ENCODE data around the gene HBQ1.
"Not testable (repeated sequence)": the region's sequence is repeated elsewhere in the genome, so short reads cannot be mapped to it uniquely, and the experiment has no call there.

Gene HBQ1

GRCh38 chr16:180101-180675 is at the start of gene HBQ1:
Gene HBQ1, plus strand, starts transcription at chr16:180459. Its CDS starts 28 bp downstream, at chr16:180487.
- ATAC-seq = peak; percentile 23
- peak; percentile 75 for DNase-seq

DNA sequence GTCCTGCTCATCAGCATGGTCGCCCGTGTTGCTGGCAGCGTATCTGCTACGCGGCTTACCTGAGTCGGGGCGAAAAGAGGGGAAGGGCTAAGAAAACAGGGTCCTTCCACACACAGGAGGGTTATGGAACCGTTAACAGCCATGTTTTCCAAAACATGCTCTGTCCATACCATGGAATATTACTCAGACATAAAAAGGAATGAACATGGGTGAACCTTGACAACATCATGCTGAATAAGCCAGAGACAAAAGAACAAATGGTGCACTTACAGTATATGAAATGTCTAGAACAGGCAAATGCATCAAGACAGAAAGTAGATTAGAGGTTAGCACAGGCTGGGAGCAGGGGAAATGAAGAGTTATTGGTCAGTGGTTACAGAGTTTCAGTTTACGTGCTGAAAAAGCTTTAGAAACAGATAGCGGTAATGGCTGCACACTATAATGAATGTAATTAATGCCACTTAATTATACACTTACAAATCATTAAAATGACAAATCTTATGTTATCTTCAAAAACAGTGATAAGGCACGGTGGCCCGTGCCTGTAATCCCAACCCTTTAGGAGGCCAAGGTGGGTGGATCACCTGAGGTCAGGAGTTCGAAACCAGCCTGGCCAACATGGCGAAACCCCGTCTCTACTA is 49.6 kb upstream of the HBQ1 start:
- DNase-seq = no peak
- ATAC-seq = no peak

GRCh38 chr16:132120-132519 is 48.1 kb upstream of the HBQ1 start:
- ATAC-seq (no peak), DNase-seq (no peak)

GRCh38 chr16:133716-134115 is 46.5 kb upstream of the HBQ1 start:
- DNase-seq (no peak), ATAC-seq (no peak)

GRCh38 chr16:138049-138417 is 42.2 kb upstream of the HBQ1 start:
- DNase-seq (peak; percentile 38), ATAC-seq (peak; percentile 6)

DNA sequence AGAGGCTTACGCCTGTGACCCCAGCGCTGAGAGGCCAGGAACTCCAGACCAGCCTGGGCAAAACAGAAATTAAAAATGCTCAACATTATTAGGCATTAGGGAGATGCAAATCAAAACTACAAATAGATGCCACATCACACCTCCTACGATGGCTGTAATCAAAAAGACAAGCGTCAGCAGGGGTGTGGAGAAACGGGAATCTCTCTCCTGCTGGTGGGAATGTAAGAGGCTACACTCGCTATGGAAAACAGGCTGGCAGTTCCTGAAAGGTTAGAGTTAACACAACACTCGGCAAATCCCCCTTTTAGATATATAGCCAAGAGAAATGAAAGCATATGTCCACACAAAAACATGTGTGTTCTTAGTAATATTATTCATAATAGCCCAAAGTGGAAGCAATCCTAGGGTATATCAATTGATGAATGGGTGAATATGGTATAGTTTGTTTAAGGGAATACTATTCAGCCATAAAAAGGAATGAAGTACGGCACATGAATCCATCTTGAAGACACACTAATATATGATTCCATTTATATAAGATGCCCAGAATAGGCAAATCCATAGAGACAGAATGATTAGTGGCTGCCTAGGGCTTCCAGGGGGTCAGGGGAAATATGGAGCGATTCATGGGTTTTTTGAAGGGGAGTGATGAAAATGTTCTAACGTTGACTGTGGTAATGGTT is 39.9 kb upstream of the HBQ1 start:
- DNase-seq (no peak), ATAC-seq (no peak)

DNA sequence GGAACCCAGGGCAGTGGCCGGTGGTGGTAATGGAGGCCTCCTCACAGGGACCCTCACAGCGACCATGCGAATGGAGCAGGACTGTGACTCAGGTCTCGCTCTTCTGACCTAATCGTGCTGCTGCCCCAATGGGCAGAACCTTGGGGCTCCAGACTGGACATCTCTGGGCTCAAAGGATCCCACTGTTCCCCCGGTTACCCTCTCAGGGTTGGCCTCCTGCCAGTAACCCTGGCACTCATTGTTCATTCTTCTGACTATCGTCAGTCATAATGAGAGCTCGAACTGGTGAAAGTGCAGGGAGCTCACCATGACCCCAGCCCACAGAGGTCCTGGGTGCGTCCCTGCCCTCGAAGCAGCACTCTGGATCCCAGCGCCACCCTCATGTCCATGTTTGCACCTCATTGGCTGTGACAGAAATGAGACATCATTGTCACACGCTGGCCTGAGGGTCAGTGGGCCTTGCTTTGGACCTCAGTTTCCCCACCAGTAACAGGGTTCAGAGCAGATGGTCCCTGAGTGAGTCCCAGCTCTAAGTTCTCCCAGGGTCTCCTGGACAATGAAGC is 37.8 kb upstream of the HBQ1 start:
- DNase-seq (no peak), ATAC-seq (no peak)

DNA sequence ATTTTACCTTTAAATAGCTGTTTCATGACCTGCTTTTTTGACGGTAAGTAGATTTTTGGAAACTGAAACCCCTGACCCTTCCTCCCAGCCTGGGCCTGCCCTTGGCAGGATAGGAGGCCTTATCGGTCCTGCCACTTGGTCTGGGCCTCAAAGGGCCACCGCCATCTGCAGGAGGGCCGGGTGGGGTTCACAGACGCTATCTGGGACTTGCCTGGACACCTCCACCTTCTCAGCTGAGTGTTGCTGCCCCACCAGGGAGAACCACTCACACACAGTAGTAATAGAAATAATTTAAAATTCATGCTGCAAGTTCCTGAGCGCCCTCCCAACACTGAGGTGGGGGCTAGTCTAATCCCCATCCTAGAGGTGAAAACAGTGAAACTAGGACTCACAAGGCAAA is 37.2 kb upstream of the HBQ1 start:
- no peak for ATAC-seq

DNA sequence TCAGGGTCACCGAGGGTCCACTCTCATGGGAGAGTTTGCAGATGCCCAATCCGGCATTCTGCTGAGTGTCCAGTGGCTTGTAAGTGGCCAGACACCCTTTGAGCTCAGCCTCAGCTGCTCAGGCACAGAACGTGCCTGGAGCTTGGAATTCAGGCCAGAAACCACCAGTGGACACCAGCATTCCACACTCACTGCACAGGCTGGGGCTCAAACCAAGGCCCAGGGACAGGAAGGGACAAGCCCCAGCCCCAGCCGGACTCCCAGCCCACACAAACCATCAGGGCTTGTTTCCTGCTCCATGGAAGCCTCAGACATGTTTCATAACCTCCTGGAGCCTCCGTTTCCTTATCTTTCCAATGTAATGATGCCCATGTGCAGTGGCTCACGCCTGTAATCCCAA is 36.8 kb upstream of the HBQ1 start:
- DNase-seq = no peak
- no peak for ATAC-seq

More for the DNA sequence above, 37.2 kb upstream of the HBQ1 start:
- no peak for DNase-seq

DNA sequence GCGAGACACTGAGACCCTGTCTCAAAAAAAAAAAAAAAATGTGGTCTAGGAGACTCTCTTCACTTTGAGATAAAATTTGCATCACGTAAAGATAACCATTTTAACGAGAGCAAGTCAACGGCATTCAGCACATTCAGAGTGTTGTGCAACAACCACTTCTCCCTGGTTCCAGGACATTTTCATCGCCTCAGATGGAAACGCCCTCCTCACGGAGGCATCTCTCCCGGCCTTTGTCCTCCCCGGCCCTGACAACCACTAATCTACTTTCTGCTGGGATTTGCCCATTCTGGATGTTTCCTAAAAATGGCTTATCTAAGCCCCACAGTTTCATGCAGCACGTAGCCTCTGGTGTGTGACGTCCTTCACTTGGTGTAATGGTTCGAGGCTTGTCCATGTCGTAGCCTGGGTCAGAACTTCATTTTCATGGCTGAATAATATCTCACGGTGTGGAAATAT is 35.4 kb upstream of the HBQ1 start:
- DNase-seq (no peak), ATAC-seq (no peak)

- ATAC-seq (no peak), DNase-seq (no peak)
Measured at GRCh38 chr16:146646-147045, 33.6 kb upstream of the HBQ1 start.

GRCh38 chr16:149024-149660 is 31.1 kb upstream of the HBQ1 start:
- DNase-seq = no peak
- no peak for ATAC-seq

DNA sequence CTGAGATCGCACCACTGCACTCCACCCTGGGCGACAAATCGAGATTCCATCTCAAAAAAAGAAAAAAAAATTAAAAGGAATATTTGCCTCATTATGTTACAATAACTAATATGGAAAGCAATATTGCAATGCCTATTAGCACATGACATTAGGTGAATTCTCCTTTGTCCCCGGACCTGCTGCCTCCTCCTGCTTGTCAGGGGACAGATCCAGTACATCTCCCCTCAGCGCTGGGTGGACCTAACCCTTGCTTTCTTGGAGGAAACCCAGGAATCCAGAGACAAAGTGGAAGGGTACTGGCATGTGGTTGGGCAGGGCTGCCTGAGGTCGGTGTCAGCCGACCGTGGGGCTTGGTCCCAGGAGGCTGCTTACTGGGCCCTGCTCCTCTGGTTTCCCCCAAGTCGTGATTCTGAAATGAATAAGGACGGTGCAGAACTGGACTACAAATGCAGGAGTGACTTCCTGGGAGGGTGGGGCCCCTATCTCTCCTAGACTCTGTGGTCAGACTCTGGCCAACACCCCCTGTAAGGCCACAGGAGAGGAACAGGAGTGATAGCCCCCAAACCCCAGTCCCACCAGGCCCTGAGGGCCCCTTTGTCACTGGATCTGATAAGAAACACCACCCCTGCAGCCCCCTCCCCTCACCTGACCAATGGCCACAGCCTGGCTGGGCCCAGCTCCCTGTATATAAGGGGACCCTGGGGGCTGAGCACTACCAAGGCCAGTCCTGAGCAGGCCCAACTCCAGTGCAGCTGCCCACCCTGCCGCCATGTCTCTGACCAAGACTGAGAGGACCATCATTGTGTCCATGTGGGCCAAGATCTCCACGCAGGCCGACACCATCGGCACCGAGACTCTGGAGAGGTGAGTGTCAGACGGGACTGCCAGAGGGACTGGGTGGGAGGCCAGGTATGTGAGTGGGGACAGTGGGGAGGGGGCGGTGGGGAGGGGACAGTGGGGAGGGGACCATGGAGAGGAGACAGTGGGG is 27.8 kb upstream of the HBQ1 start, which contains the start of gene HBZ:
Gene HBZ, plus strand, starts transcription at position 504 of the 988 bp plus-strand sequence. Its CDS starts 266 bp downstream, at position 770.
- ATAC-seq (peak; percentile 30), DNase-seq (no peak)

DNA sequence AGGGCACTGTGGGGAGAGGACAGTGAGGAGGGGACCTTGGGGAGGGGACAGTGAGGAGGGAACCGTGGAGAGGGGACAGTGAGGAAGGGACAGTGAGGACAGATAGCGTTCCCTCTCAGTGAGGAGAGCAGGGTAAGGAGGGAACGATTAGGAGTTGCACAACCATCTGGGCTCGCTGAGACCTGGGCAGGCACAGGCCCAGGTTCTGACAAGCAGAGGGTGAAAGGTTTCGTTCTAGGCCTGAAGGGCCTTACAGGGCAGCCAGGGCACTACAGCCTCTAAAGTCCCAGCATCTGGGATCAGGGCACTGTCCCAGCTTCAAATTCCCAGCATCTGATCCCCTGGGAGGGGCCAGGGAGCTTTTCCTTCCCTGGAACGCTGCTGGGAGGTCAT is 27.1 kb upstream of the HBQ1 start:
- not testable (repeated sequence) for ATAC-seq, DNase-seq

- not testable (repeated sequence) for DNase-seq
- ATAC-seq = peak; percentile 38
Measured at GRCh38 chr16:153550-154216, 26.6 kb upstream of the HBQ1 start.

DNA sequence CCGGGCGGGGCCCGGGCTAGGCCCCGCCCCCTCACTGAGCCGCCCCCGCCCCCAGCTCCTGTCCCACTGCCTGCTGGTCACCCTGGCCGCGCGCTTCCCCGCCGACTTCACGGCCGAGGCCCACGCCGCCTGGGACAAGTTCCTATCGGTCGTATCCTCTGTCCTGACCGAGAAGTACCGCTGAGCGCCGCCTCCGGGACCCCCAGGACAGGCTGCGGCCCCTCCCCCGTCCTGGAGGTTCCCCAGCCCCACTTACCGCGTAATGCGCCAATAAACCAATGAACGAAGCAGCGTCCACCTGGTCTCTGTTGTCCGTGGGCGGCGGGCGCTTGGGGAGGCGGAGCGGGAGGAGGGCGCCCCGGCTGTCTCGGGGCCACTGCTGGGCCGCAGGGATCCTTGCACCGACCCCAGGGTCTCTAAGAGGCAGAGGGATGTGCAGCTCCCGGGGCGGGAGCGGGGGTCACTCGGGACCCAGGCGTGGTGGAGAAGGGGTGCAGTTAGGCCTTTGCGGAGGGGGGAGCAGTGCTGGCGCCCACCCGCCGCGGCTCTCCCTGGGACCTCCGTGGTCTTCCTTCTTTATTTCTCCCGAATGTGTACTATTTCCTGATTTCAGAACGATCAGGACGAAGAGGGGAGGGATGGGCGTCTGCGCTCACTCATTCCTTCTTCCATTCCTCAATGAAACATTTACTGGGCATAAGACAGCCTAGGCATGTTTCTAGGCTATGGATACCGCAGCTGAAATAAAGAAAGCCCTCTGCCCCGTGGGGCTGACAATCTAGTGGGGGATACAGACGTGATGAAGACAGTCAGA is 25.8 kb upstream of the HBQ1 start:
- DNase-seq (peak; percentile 24), ATAC-seq (no peak)

- DNase-seq (no peak), ATAC-seq (no peak)
Measured at GRCh38 chr16:155031-155398, 25.2 kb upstream of the HBQ1 start.

- DNase-seq (no peak), ATAC-seq (no peak)
Measured at GRCh38 chr16:159136-159849, 21.0 kb upstream of the HBQ1 start.

GRCh38 chr16:160242-160641 is 20.0 kb upstream of the HBQ1 start:
- not testable (repeated sequence) for ATAC-seq

More at GRCh38 chr16:160242-160641, 20.0 kb upstream of the HBQ1 start:
- DNase-seq = not testable (repeated sequence)
